Measurements from ENCODE around the gene TTLL13. TPM values are rescaled to one million over a fixed set of nuclear protein-coding genes. Genes with fewer than 3 reads are reported as not detected.
A peak's percentile ranks its signal among the peaks of the same experiment; 100 is the strongest.

The TTLL13 gene
- total and polyA plus RNA-seq, 2 of the 4 experiments (the other 2 are of a cell fraction), result 0.10 TPM; not detected in 1

- Histone ChIP-seq H3K9me3 (ENCODE audit: control insufficient read depth, insufficient read depth, low read length) (no peaks in the 10 kb centered on the region), H4K8ac (ENCODE audit: low read depth in 2 of 2, low read length in 2 of 2) (no peak overlapping the region), H2BK120ac (ENCODE audit: low read depth, low read length) (no peak overlapping the region), H2BK20ac (ENCODE audit: low read depth, low read length) (no peak overlapping the region), H3K36me3 (ENCODE audit: control insufficient read depth, insufficient read depth, low read length) (peaks cover 67% of the 10 kb centered on the region), H2AFZ (replicated peaks; ENCODE audit: low read length, poor library complexity) (no peak overlapping the region), H3K9me1 (ENCODE audit: insufficient read depth, low read length) (peaks cover 11% of the 10 kb centered on the region), H2AK5ac (ENCODE audit: low read depth, low read length) (no peak overlapping the region), H3K4me3 (ENCODE audit: insufficient read depth, low read depth, low read length) (no peak overlapping the region), H2BK15ac (ENCODE audit: low read depth, low read length) (no peak overlapping the region), H2AK9ac (replicated peaks; ENCODE audit: low read depth, low read length, poor library complexity) (peak overlapping the region; percentile 46), H3K56ac (ENCODE audit: extremely low read depth, insufficient read depth, low read length) (no peak overlapping the region), H3K4me2 (ENCODE audit: low read depth, low read length) (no peak overlapping the region), H4K20me1 (ENCODE audit: insufficient read depth, low read length) (0 out of 2 replicates have a peak, but pooled peaks cover 7% of the 10 kb centered on the region), H3K79me1 (ENCODE audit: low read depth in 1 of 2, low read length in 2 of 2) (peaks cover 9 to 24% of the 10 kb centered on the region in 2 experiments; a peak in 3 of 4 replicates), H3K9ac (ENCODE audit: low read depth, low read length) (no peak overlapping the region), H4K91ac (ENCODE audit: insufficient read depth, low read depth, low read length) (no peak overlapping the region), H4K5ac (ENCODE audit: low read depth, low read length) (no peak overlapping the region), H3K4ac (ENCODE audit: low read depth, low read length) (no peak overlapping the region), H3K14ac (replicated peaks; ENCODE audit: low read depth, low read length) (no peak overlapping the region), H3K4me1 (ENCODE audit: control insufficient read depth, insufficient read depth, low read length) (peaks cover 4% of the 10 kb centered on the region), H3K18ac (ENCODE audit: low read depth, low read length) (no peak overlapping the region), H2BK5ac (ENCODE audit: low read depth, low read length, poor library complexity, severe bottlenecking) (no peak overlapping the region), H3K23ac (ENCODE audit: low read depth, low read length) (no peak overlapping the region), H3K27ac (ENCODE audit: insufficient read depth, low read length) (no peak overlapping the region), H3K27me3 (ENCODE audit: control insufficient read depth, insufficient read depth, low read length) (no peaks in the 10 kb centered on the region)
- DNase-seq (no peak), ATAC-seq (ENCODE audit: low read depth) (no peak)
- ChIA-PET POLR2A (ENCODE audit: unreplicated experiment) (no interaction called here), CTCF (no interaction called here)
- intact Hi-C loops (cut with micrococcal nuclease), result loop anchor here (10.0 kb wide), 1 partner anchor 143 kb away; no protein-coding TSS in a partner anchor
- no TSS peak for BruUV-seq (replicated peaks)
- dilution Hi-C loops (cut with HindIII; ENCODE audit: low sequenced_read_pairs, unreplicated experiment), result no loop called here
- 92% methylated on average over 2 of the region's 7 CpGs; no CpG with 5 or more reads in 1 of the 2 experiments for WGBS, 2 experiments (ENCODE audit: extremely low coverage in 2 of 2, insufficient read length in 1 of 2)
- in situ Hi-C loops (cut with MboI; ENCODE audit: low sequenced_read_pairs), result loop anchor here (10.0 kb wide), 1 partner anchor 333 kb away; the partner anchor contains the start of gene AP3S2
- TF ChIP-seq RFX5 (IDR thresholded peaks at IDR 0.05; ENCODE audit: low read depth, low read length) (no peak), MAZ (IDR thresholded peaks at IDR 0.05; ENCODE audit: borderline replicate concordance, low read depth, low read length) (no peak), RAD21 (IDR thresholded peaks at IDR 0.05; ENCODE audit: low read length) (no peak), POLR2A (IDR thresholded peaks at IDR 0.05; ENCODE audit: low read depth, low read length) (no peak), NFE2L2 (IDR thresholded peaks at IDR 0.05; ENCODE audit: low read depth, low read length) (no peak), CTCF (conservative IDR thresholded peaks at IDR 0.05; ENCODE audit: low read depth, low read length) (no peak), MXI1 (IDR thresholded peaks at IDR 0.05; ENCODE audit: borderline replicate concordance, low read depth, low read length) (no peak), CEBPB (IDR thresholded peaks at IDR 0.05; ENCODE audit: low read depth, low read length) (no peak), CHD1 (IDR thresholded peaks at IDR 0.05; ENCODE audit: low read depth, low read length) (no peak), MAFK (IDR thresholded peaks at IDR 0.05; ENCODE audit: low read depth, low read length) (no peak), BHLHE40 (IDR thresholded peaks at IDR 0.05; ENCODE audit: low read depth, low read length) (no peak), ELK1 (IDR thresholded peaks at IDR 0.05; ENCODE audit: borderline replicate concordance, low read depth, low read length) (no peak), FOS (IDR thresholded peaks at IDR 0.05; ENCODE audit: low read depth, low read length) (no peak), SMC3 (IDR thresholded peaks at IDR 0.05; ENCODE audit: low read depth, low read length) (no peak), RCOR1 (IDR thresholded peaks at IDR 0.05; ENCODE audit: insufficient replicate concordance, low read length) (no peak), USF2 (IDR thresholded peaks at IDR 0.05; ENCODE audit: low read depth, low read length) (no peak)
Observed at GRCh38 chr15:90227336-90227735, 22.0 kb upstream of the TTLL13 start.

Measured in IMR-90 (cell line).